HepG2 (cell line): ENCODE data around the gene FRAS1. TPM values are rescaled to one million over a fixed set of nuclear protein-coding genes. Genes with fewer than 3 reads are reported as not detected.

Experiments
- ATAC-seq: fragments of 200-7000 bp; cut with Tn5 transposase; 3 replicates; pipeline ENCODE4 v1.9.1; 2020; ENCODE audit warnings: mild to moderate bottlenecking, moderate library complexity
- BruUV-seq: library from RNA; stranded (reverse); fragments of 400-500 nt; replicated peaks from 2 replicates; lab custom pipeline; 2021; lab: Mats Ljungman, UMichigan
- CTCF ChIA-PET: fragments of 300-600 bp; formaldehyde crosslinking; extraction: SDS; loops from one replicate; lab custom pipeline; 2021; ENCODE audit warnings: low total read pairs, inconsistent platforms, low intra/inter-chr PET ratio; lab: Yijun Ruan, JAX
- POLR2A ChIA-PET: fragments of 350-600 bp; sonication (Branson Sonifier 250); formaldehyde crosslinking; loops from one replicate; lab custom pipeline; 2020; ENCODE audit warnings: antibody characterized with exemption, inconsistent platforms; lab: Yijun Ruan, JAX
- DNase-seq: peaks from one replicate; pipeline ENCODE4 v3.0.0-alpha.2; 2015; ENCODE audit warnings: low spot score
- FAIRE-seq: peaks from 3 replicates; lab custom pipeline; 2011; peaks lifted over from hg19 to GRCh38; lab: Jason Lieb, UNC
- H2AFZ ChIP-seq: one replicate; pipeline ENCODE4 v1.6.1; 2011; ENCODE audit warnings: low read length, inconsistent platforms
- H3K27ac ChIP-seq: fragments of 300-600 bp; 3 replicates; pipeline ENCODE4 v1.8.0; 2011; ENCODE audit warnings: mixed run types, mild to moderate bottlenecking, mixed read lengths, low read length, inconsistent platforms; ENCODE audit not compliant: insufficient read depth; ENCODE audit errors: extremely low read length
- H3K27me3 ChIP-seq, 2 experiments: fragments of 200-600 bp in 1 of 2; 2 replicates in 1 of 2; 3 replicates in 1 of 2; pipeline versions ENCODE4 v1.6.0 to v1.8.0; 2011; ENCODE audit warnings: low read length in 2 of 2, mild to moderate bottlenecking in 2 of 2, moderate library complexity in 2 of 2, inconsistent platforms in 1 of 2; ENCODE audit not compliant: insufficient read depth in 2 of 2, control insufficient read depth in 1 of 2
- H3K36me3 ChIP-seq, 2 experiments: fragments of 200-600 bp in 1 of 2; replicated peaks in 1 of 2; 2 replicates in 1 of 2; 3 replicates in 1 of 2; pipeline versions ENCODE4 v1.5.1 to v1.8.0; 2011; ENCODE audit warnings: low read length in 2 of 2, inconsistent platforms in 1 of 2; ENCODE audit not compliant: insufficient read depth in 2 of 2, control insufficient read depth in 1 of 2
- H3K4me1 ChIP-seq: 2 replicates; pipeline ENCODE4 v1.5.1; 2012; ENCODE audit warnings: low read length, inconsistent platforms; ENCODE audit not compliant: insufficient read depth
- H3K4me2 ChIP-seq: 2 replicates; pipeline ENCODE4 v1.6.0; 2011; ENCODE audit warnings: low read depth, low read length, inconsistent platforms
- H3K4me3 ChIP-seq, 3 experiments: fragments of 200-600 bp in 1 of 3; sonication (generic), shearing (Covaris generic) in 1 of 3; replicated peaks in 1 of 3; 2 replicates each; pipeline ENCODE4 v1.5.1; 2011 to 2016; ENCODE audit warnings: low read length in 3 of 3, inconsistent platforms in 2 of 3, low read depth in 2 of 3, mild to moderate bottlenecking in 2 of 3, control low read depth in 1 of 3, mixed read lengths in 1 of 3; ENCODE audit not compliant: insufficient read depth in 1 of 3
- H3K79me2 ChIP-seq: one replicate; pipeline ENCODE4 v1.6.1; 2011; ENCODE audit warnings: low read length, inconsistent platforms; ENCODE audit not compliant: insufficient read depth
- H3K9ac ChIP-seq: 2 replicates; pipeline ENCODE4 v1.6.0; 2011; ENCODE audit warnings: mild to moderate bottlenecking, low read depth, low read length, inconsistent platforms; ENCODE audit not compliant: insufficient read depth
- H3K9me3 ChIP-seq: 2 replicates; pipeline ENCODE4 v1.5.1; 2012; ENCODE audit warnings: mild to moderate bottlenecking, low read length
- H4K20me1 ChIP-seq: 2 replicates; pipeline ENCODE4 v1.6.0; 2011; ENCODE audit warnings: inconsistent platforms, mild to moderate bottlenecking, low read length, moderate library complexity; ENCODE audit not compliant: insufficient read depth
- ETV5 ChIP-seq: IDR thresholded peaks from 2 replicates; pipeline ENCODE4 v1.6.1; 2018; ENCODE audit warnings: missing biosample characterization, missing genetic modification reagents, inconsistent platforms, borderline replicate concordance
- MAFF ChIP-seq: IDR thresholded peaks from 2 replicates; pipeline ENCODE4 v1.6.1; 2011; ENCODE audit warnings: low read depth, low read length, improper control_type of control experiment
- MAFK ChIP-seq, 2 experiments: IDR thresholded peaks in 1 of 2; conservative IDR thresholded peaks in 1 of 2; 2 replicates each; pipeline ENCODE4 v1.6.1; 2011; ENCODE audit warnings: improper control_type of control experiment in 2 of 2, low read length in 2 of 2
- WGBS: methylation state at CpG from one replicate; pipeline ENCODE4 v1.1.6; 2017; ENCODE audit warnings: low lambda C conversion rate; 5-methylcytosine and 5-hydroxymethylcytosine counted together
- in situ Hi-C: cut with HindIII; loops from 2 replicates; pipeline ENCODE4 v1.10.0; 2017; ENCODE audit warnings: low pct_unique_long_range_greater_than_20kb; ENCODE audit not compliant: extremely low pct_ligation_motif_present
- intact Hi-C: fragments of 100-400 bp; cut with micrococcal nuclease; formaldehyde crosslinking; loops from one replicate; pipeline ENCODE4 v1.10.0; 2022; ENCODE audit not compliant: unreplicated experiment
- polyA plus RNA-seq, 8 experiments: library from polyadenylated mRNA; depleted of rRNA in 3 of 8; stranded (reverse) in 7 of 8; unstranded in 1 of 8; fragments of >200 nt; fragmentation: Illumina TruSeq in 4 of 8; extraction: Trizol in 4 of 8; gene quantifications; 2 replicates each; pipeline versions ENCODE4 v1.2.1 to v1.2.3, GENCODE V29; 2011 to 2016; ENCODE audit warnings: low read depth in 4 of 8, missing spikeins in 1 of 8, mixed read lengths in 1 of 8; ENCODE audit not compliant: insufficient read depth in 1 of 8
- total RNA-seq, 5 experiments: library from RNA; depleted of rRNA; stranded (reverse); fragments of >200 nt; fragmentation: Illumina TruSeq; extraction: Trizol; gene quantifications; 2 replicates each; pipeline ENCODE4 v1.2.3, GENCODE V29; 2016; ENCODE audit warnings: low read depth in 1 of 5
- TF ChIP-seq, protein P1 (sequence below): sonication (generic); formaldehyde crosslinking; IDR thresholded peaks from 2 replicates; pipeline ENCODE4 v1.4.0; 2020; ENCODE audit warnings: missing genetic modification reagents
- TF ChIP-seq, protein P2 (sequence below): sonication (generic); formaldehyde crosslinking; IDR thresholded peaks from 2 replicates; pipeline ENCODE4 v1.4.0; 2020; ENCODE audit warnings: missing genetic modification reagents

The FRAS1 gene
- total and polyA plus RNA-seq, 2 of the 13 experiments (the other 11 are each of a cell fraction or from before 2014, with no cell fraction given): 22.5 to 31.6 TPM

DNA sequence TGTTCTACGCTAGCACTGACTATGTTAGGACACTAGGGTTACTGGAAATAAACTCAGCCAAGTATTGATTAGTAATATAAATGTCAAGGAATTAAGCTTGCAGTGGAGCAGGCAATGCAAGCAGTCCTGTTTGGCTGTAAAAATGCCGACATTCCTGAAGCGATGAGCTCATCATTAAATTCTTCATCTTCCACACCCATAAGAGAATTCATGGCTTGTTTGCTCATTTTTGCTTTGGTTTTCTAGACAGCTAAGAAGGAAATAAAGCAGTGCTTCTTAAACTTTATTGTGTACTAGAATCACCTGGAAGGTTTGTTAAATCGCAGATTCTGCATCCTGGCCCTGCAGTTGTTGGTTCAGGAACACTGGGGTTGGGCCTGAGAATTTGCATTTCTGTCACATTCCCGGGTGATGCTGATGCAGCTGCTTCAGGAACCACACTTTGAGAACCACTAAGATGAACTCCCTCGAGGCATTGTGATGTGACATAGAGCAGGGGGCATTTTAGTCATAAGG is 512.2 kb downstream of the FRAS1 start:
- TF ChIP-seq MAFF (peak; percentile 39; the same call in 1 of the 2 replicates), MAFK (conservative IDR thresholded peaks at IDR 0.05 in 1 of 2, IDR thresholded peaks at IDR 0.05 in 1 of 2; ENCODE audit: low read length in 2 of 2) (peak; percentile 6 to 70; a peak in 2 of 4 replicates), ETV5 (CRISPR knock-in tag) (no peak)
- TF ChIP-seq, protein P1, sequence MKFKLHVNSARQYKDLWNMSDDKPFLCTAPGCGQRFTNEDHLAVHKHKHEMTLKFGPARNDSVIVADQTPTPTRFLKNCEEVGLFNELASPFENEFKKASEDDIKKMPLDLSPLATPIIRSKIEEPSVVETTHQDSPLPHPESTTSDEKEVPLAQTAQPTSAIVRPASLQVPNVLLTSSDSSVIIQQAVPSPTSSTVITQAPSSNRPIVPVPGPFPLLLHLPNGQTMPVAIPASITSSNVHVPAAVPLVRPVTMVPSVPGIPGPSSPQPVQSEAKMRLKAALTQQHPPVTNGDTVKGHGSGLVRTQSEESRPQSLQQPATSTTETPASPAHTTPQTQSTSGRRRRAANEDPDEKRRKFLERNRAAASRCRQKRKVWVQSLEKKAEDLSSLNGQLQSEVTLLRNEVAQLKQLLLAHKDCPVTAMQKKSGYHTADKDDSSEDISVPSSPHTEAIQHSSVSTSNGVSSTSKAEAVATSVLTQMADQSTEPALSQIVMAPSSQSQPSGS (CRISPR knock-in tag): no peak
- H3K4me3 ChIP-seq: no peak overlapping the region
- H2AFZ ChIP-seq: no peak overlapping the region
- intact Hi-C loops (no loop called here), in situ Hi-C loops (no loop called here)
- BruUV-seq: no TSS peak
- H3K4me1 ChIP-seq: peaks cover 33% of the 10 kb centered on the region
- no peak for FAIRE-seq
- no peaks in the 10 kb centered on the region for H3K27me3 ChIP-seq
- H3K9me3 ChIP-seq: no peaks in the 10 kb centered on the region
- WGBS: 90% methylated on average over 6 of the region's 6 CpGs
- H3K9ac ChIP-seq: no peak overlapping the region
- DNase-seq: peak; percentile 31
- H4K20me1 ChIP-seq: no peaks in the 10 kb centered on the region
- ChIA-PET POLR2A (no interaction called here), CTCF (no interaction called here)
- H3K4me2 ChIP-seq: no peak overlapping the region
- no peaks in the 10 kb centered on the region for H3K79me2 ChIP-seq
- no peak for ATAC-seq
- no peaks in the 10 kb centered on the region for H3K36me3 ChIP-seq
- no peak overlapping the region for H3K27ac ChIP-seq

DNA sequence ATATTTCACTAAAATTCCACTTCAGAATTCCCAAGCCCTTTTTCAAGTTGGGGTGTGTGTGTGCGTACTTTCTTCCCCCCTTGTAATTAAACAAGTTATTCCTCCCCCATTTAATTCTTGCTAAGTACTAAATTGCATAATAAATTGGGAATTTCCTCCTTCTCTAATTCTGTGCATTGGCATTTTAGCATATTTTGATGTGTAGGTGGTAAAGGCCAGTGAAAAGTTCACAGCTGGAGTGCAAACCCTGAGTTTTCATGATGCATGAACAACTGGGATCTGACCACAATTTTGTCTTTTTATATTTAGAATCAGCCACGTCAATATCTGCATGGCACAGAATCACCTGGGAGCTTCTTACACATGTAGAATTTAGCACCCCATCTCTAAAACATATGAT is 513.0 kb downstream of the FRAS1 start:
- POLR2A ChIA-PET: no interaction called here

More for the DNA sequence above, 513.0 kb downstream of the FRAS1 start:
- no peak overlapping the region for H3K9ac ChIP-seq
- no peaks in the 10 kb centered on the region for H3K27me3 ChIP-seq
- no peaks in the 10 kb centered on the region for H3K79me2 ChIP-seq
- BruUV-seq: no TSS peak
- peaks cover 33% of the 10 kb centered on the region for H3K4me1 ChIP-seq
- TF ChIP-seq, protein P2, sequence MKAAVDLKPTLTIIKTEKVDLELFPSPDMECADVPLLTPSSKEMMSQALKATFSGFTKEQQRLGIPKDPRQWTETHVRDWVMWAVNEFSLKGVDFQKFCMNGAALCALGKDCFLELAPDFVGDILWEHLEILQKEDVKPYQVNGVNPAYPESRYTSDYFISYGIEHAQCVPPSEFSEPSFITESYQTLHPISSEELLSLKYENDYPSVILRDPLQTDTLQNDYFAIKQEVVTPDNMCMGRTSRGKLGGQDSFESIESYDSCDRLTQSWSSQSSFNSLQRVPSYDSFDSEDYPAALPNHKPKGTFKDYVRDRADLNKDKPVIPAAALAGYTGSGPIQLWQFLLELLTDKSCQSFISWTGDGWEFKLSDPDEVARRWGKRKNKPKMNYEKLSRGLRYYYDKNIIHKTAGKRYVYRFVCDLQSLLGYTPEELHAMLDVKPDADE (CRISPR knock-in tag): no peak
- CTCF ChIA-PET: no interaction called here
- WGBS: 89% methylated on average over 2 of the region's 2 CpGs
- H2AFZ ChIP-seq: no peak overlapping the region
- no peak overlapping the region for H3K4me3 ChIP-seq
- in situ Hi-C loops: no loop called here
- H4K20me1 ChIP-seq: no peaks in the 10 kb centered on the region
- H3K36me3 ChIP-seq: no peaks in the 10 kb centered on the region
- FAIRE-seq (no peak), DNase-seq (no peak), ATAC-seq (no peak)
- no peak overlapping the region for H3K4me2 ChIP-seq
- H3K9me3 ChIP-seq: no peaks in the 10 kb centered on the region
- H3K27ac ChIP-seq: no peak overlapping the region
- intact Hi-C loops: no loop called here
